MCF 10A (cell line): ENCODE results near the gene AMDHD2. TPM values are rescaled to one million over a fixed set of nuclear protein-coding genes. Genes with fewer than 3 reads are reported as not detected.
"Not testable (repeated sequence)": the region's sequence is repeated elsewhere in the genome, so short reads cannot be mapped to it uniquely, and the experiment has no call there.

Experiments used
- BruUV-seq: library from RNA; stranded (reverse); fragments of 400-500 nt; replicated peaks from 2 replicates; lab custom pipeline; 2021; lab: Mats Ljungman, UMichigan
- CTCF ChIA-PET: fragments of 300-600 bp; sonication (Branson Sonifier 250); formaldehyde crosslinking; extraction: SDS; loops from one replicate; lab custom pipeline; 2021; ENCODE audit warnings: antibody characterized with exemption, inconsistent platforms; lab: Yijun Ruan, JAX
- POLR2A ChIA-PET: fragments of 300-600, 350-650 bp; sonication (Branson Sonifier 250); formaldehyde crosslinking; extraction: SDS; loops from one replicate; lab custom pipeline; 2020; ENCODE audit warnings: antibody characterized with exemption, inconsistent platforms; lab: Yijun Ruan, JAX
- DNase-seq: peaks from one replicate; pipeline ENCODE4 v3.0.0-alpha.2; 2018; ENCODE audit not compliant: unreplicated experiment
- H3K27ac Mint-ChIP-seq: one replicate; pipeline ENCODE4 v1.8.0; 2022; ENCODE audit warnings: mild to moderate bottlenecking, low read depth, mixed read lengths; ENCODE audit not compliant: unreplicated experiment
- H3K27me3 Mint-ChIP-seq: one replicate; pipeline ENCODE4 v1.8.0; 2022; ENCODE audit warnings: mixed read lengths; ENCODE audit not compliant: insufficient read depth, unreplicated experiment
- H3K36me3 Mint-ChIP-seq: one replicate; pipeline ENCODE4 v1.8.0; 2022; ENCODE audit warnings: mild to moderate bottlenecking, moderate library complexity, mixed read lengths; ENCODE audit not compliant: insufficient read depth, unreplicated experiment
- H3K4me1 Mint-ChIP-seq: one replicate; pipeline ENCODE4 v1.8.0; 2022; ENCODE audit warnings: mixed read lengths; ENCODE audit not compliant: insufficient read depth, unreplicated experiment
- H3K4me3 Mint-ChIP-seq: one replicate; pipeline ENCODE4 v1.8.0; 2022; ENCODE audit warnings: mild to moderate bottlenecking, moderate library complexity, mixed read lengths; ENCODE audit not compliant: unreplicated experiment
- H3K9me3 Mint-ChIP-seq: one replicate; pipeline ENCODE4 v1.8.0; 2022; ENCODE audit warnings: mixed read lengths; ENCODE audit not compliant: unreplicated experiment
- CTCF ChIP-seq: fragments of 200-600 bp; IDR thresholded peaks from one replicate; pipeline ENCODE4 v1.8.0; 2022; ENCODE audit warnings: antibody characterized with exemption, mild to moderate bottlenecking; ENCODE audit not compliant: unreplicated experiment
- intact Hi-C: fragments of 100-400 bp; cut with micrococcal nuclease; formaldehyde crosslinking; loops from 2 replicates; pipeline ENCODE4 v1.14.1; 2022
- total RNA-seq: library from RNA; stranded (reverse); gene quantifications from 2 replicates; pipeline ENCODE4 v1.2.3, GENCODE V29; 2022

Gene AMDHD2
- total RNA-seq, 1 experiment from 2014 or later = 15.8 TPM

GRCh38 chr16:2535625-2536013 lies 15.4 kb downstream of the AMDHD2 start:
- intact Hi-C loops = no loop called here
- Mint-ChIP-seq H3K36me3 (peaks cover 19% of the 10 kb centered on the region), H3K4me1 (peaks cover 17% of the 10 kb centered on the region), H3K9me3 (no peaks in the 10 kb centered on the region), H3K27me3 (no peaks in the 10 kb centered on the region), H3K4me3 (no peak overlapping the region), H3K27ac (no peak overlapping the region)
- TF ChIP-seq CTCF = no peak
- BruUV-seq = no TSS peak
- ChIA-PET CTCF (no interaction called here), POLR2A (interaction anchor here (3.4 to 4.2 kb wide), 2 partner anchors 16 to 21 kb away, joined by 24 to 26 read pairs; partner anchors contain the start of genes AMDHD2 and ATP6V0C)
- no peak for DNase-seq

DNA sequence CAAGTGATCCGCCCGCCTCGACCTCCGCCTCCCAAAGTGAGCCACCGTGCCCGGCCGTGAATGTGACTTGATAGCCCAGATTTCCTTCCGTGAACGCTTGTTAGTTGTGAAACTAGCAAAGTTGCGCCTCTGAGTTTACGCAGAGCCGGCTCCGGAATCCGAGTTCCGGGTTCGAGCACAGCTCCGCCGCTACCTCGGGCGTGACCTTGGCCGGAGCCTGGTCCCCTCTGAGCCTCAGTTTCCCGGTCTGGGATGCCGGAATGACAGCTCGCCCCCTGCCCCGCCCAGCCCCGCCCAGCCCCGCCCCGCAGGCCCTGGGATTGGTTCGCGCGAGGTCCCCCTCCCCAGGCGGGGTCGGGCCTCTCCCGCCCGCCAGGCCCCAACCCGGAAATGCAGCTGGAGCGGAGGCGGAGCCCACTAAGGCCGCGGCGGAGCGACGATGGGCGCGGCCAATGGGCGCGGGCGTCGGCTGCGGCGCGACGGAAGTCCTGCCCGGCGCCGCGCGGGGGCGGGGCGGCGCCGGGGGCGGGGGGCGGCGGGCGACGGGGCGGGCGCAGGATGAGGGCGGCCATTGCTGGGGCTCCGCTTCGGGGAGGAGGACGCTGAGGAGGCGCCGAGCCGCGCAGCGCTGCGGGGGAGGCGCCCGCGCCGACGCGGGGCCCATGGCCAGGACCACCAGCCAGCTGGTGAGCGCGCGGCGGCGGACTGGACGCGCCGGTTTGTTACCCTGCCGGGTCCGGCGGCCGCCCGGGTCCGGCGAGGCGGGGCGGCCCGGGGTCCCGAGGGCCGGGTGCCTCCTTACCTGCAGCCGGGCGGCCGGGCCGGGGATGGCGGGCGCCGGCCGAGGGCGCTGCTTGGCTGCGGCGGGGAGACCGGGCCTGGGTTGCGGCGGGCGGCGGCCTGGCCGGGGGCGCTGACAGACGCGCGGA lies 17.5 kb downstream of the AMDHD2 start, which contains the start of gene PDPK1:
Gene PDPK1 (plus strand): TSS at position 571 of the 929 bp plus-strand sequence. CDS start 92 bp downstream, at position 663.
- Mint-ChIP-seq H3K36me3 (peaks cover 8% of the 10 kb centered on the region), H3K27me3 (no peaks in the 10 kb centered on the region), H3K4me1 (peaks cover 12% of the 10 kb centered on the region), H3K27ac (peak within 1 kb of the TSS; percentile 79), H3K4me3 (peak within 1 kb of the TSS; percentile 79), H3K9me3 (no peaks in the 10 kb centered on the region)
- no TSS peak for BruUV-seq
- no peak for TF ChIP-seq CTCF
- intact Hi-C loops = no loop called here
- CTCF ChIA-PET = no interaction called here
- POLR2A ChIA-PET = interaction anchor here (0.6 to 4.2 kb wide), 8 partner anchors 18 to 375 kb away, joined by 3 to 26 read pairs (median 4); partner anchors contain the start of genes AMDHD2, ATP6V0C, ECI1 and PGP
- DNase-seq = peak; percentile 95

- Mint-ChIP-seq H3K4me3 (peak overlapping the region; percentile 76), H3K4me1 (peaks cover 11% of the 10 kb centered on the region)
- POLR2A ChIA-PET, H3K9me3 Mint-ChIP-seq, H3K27ac Mint-ChIP-seq, DNase-seq, H3K27me3 Mint-ChIP-seq, intact Hi-C loops, H3K36me3 Mint-ChIP-seq: not testable (repeated sequence)
- TSS peak; percentile 53 for BruUV-seq
- CTCF ChIA-PET = interaction anchor here (0.7 kb wide), 1 partner anchor 48 kb away, joined by 5 read pairs; no protein-coding TSS in a partner anchor
Observed at GRCh38 chr16:2539192-2539844, 19.1 kb downstream of the AMDHD2 start.

DNA sequence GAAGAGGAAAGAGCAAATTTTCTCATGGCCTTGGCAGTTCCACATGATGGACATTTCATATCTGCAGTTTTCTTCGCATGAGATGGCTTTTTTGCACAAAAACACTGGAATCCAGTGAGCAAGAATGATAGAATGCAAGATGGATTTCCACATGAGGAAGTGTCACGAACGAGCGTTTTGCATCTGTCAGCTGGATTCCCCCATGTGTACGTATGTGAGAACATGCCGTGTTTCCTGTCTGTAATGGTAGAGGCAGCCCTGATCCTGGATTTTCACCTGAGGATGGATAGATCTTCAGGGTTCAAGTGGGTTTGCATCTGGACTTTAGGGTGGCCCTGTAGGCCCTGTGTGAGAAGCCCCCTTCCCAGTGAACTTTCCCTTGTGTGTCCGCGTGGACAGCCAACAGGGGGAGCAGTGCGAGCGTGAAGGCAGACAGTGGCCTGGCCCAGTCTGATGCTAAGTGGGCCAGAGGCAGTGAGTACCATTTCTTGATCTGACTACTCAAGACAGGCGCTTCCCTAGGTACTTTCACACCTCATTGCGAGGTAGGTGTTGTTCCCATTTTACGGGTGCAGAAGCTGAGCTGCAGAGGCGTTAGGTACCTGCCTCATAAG lies 19.8 kb downstream of the AMDHD2 start:
- DNase-seq, H3K36me3 Mint-ChIP-seq, H3K27ac Mint-ChIP-seq, POLR2A ChIA-PET, intact Hi-C loops, H3K27me3 Mint-ChIP-seq, BruUV-seq, H3K9me3 Mint-ChIP-seq: not testable (repeated sequence)
- Mint-ChIP-seq H3K4me3 (peak overlapping the region; percentile 76), H3K4me1 (peaks cover 11% of the 10 kb centered on the region)
- CTCF ChIA-PET = interaction anchor here (0.7 kb wide), 1 partner anchor 48 kb away, joined by 5 read pairs; no protein-coding TSS in a partner anchor

GRCh38 chr16:2540912-2541311 lies 20.7 kb downstream of the AMDHD2 start:
- H3K36me3 Mint-ChIP-seq = peaks cover 16% of the 10 kb centered on the region
- H3K27ac Mint-ChIP-seq, intact Hi-C loops, H3K27me3 Mint-ChIP-seq, CTCF ChIA-PET, POLR2A ChIA-PET, DNase-seq, H3K4me3 Mint-ChIP-seq, BruUV-seq, H3K9me3 Mint-ChIP-seq: not testable (repeated sequence)
- H3K4me1 Mint-ChIP-seq = peaks cover 11% of the 10 kb centered on the region

DNA sequence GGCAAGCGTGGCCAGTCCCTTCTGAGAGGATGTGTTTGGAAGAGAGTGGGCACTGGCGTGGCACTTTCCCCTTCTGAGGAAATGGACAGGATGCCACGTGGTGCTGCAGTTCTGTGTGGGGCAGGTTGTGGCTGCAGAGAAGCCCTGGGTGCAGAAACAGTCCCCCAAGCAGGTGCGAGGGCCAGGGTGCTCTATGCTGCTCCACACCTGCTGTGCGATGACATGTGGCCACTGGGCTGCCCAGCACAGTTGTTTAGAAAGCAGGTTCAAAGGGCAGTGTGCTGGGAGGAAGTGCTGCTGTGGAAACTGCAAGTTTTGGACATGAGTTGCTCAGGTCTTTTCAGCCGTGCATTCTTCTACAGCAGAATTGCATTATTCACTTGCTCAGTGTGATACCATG lies 21.2 kb downstream of the AMDHD2 start:
- H3K27ac Mint-ChIP-seq, CTCF ChIA-PET, H3K27me3 Mint-ChIP-seq, H3K9me3 Mint-ChIP-seq, POLR2A ChIA-PET, DNase-seq, BruUV-seq, H3K4me3 Mint-ChIP-seq, intact Hi-C loops: not testable (repeated sequence)
- Mint-ChIP-seq H3K4me1 (peaks cover 11% of the 10 kb centered on the region), H3K36me3 (peaks cover 16% of the 10 kb centered on the region)

DNA sequence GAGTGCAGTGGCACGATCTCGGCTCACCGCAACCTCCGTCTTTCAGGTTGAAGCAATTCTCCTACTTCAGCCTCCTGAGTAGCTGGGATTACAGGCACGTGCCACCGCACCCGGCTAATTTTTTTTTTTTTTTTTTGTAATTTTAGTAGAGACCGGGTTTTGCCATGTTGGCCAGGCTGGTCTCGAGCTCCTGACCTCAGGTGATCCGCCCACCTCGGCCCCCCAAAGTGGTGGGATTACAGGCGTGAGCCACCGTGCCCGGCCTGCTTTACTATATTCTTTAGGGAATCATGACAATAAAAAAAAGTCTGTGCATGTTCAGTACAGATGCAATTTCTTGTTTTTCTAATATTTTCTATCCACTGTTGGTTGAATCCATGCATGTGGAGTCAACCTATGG lies 23.6 kb downstream of the AMDHD2 start:
- CTCF ChIA-PET = interaction anchor here (0.6 kb wide), 1 partner anchor 113 kb away, joined by 3 read pairs; no protein-coding TSS in a partner anchor
- DNase-seq, H3K4me1 Mint-ChIP-seq, H3K27me3 Mint-ChIP-seq, H3K4me3 Mint-ChIP-seq, H3K9me3 Mint-ChIP-seq, BruUV-seq, intact Hi-C loops, H3K27ac Mint-ChIP-seq, POLR2A ChIA-PET: not testable (repeated sequence)
- H3K36me3 Mint-ChIP-seq = peaks cover 16% of the 10 kb centered on the region
